Activated T-cell treated with anti-CD3 and anti-CD28 coated beads, Interleukin-2, amount 50 U/mL, for 24 hours (primary cell): ENCODE results near the gene ANO1.

ENCODE experiments used
- DNase-seq: peaks from one replicate; pipeline ENCODE4 v3.0.0-alpha.2; 2020
- H3K27ac Mint-ChIP-seq: 2 replicates; pipeline ENCODE4 v1.8.0; 2020; ENCODE audit warnings: mild to moderate bottlenecking, mixed read lengths
- H3K27me3 Mint-ChIP-seq: 2 replicates; pipeline ENCODE4 v1.8.0; 2020; ENCODE audit warnings: mixed read lengths
- H3K36me3 Mint-ChIP-seq: 2 replicates; pipeline ENCODE4 v1.8.0; 2020; ENCODE audit warnings: low read depth, mixed read lengths
- H3K4me1 Mint-ChIP-seq: 2 replicates; pipeline ENCODE4 v1.8.0; 2020; ENCODE audit warnings: low read depth, mixed read lengths
- H3K4me3 Mint-ChIP-seq: 2 replicates; pipeline ENCODE4 v1.8.0; 2020; ENCODE audit warnings: mild to moderate bottlenecking, moderate library complexity, mixed read lengths
- H3K9me3 Mint-ChIP-seq: 2 replicates; pipeline ENCODE4 v1.8.0; 2020; ENCODE audit warnings: mixed read lengths

ANO1 gene

GRCh38 chr11:70064008-70064725 is 13.9 kb upstream of the ANO1 start:
- H3K9me3 Mint-ChIP-seq: no peaks in the 10 kb centered on the region
- H3K27me3 Mint-ChIP-seq: peaks cover 26% of the 10 kb centered on the region
- no peak overlapping the region for H3K4me3 Mint-ChIP-seq
- H3K36me3 Mint-ChIP-seq: no peaks in the 10 kb centered on the region
- no peaks in the 10 kb centered on the region for H3K4me1 Mint-ChIP-seq
- no peak overlapping the region for H3K27ac Mint-ChIP-seq
- no peak for DNase-seq

DNA sequence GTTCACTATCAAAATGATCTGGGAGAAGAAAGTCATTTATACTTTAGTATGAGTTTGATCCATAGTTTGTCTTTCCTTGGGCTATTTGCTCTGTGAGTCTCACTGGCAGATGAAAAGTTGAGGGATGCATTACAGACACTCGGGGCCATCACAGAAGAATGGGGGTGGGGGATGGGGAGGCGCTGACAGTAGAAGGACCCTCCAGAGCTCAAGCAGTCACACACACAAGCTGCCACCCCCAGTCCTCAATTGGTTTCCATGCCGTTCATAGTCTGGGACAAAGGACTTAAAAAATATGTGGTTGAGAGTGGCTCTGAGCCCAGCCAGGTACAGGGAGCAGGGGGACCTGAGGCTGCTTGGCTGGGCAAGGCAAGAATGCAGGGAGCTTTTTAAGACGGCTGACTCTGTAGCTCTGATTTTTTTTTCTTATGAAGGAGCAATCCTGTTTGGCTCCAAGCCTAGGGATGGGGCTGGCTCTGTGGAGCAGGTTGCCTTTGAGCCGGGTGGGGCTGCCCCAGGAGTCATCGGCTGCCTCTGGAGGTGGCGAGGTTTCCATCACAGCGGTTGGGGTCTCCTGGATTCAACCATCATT is 13.3 kb upstream of the ANO1 start:
- no peak overlapping the region for H3K27ac Mint-ChIP-seq
- no peaks in the 10 kb centered on the region for H3K9me3 Mint-ChIP-seq
- no peak overlapping the region for H3K4me3 Mint-ChIP-seq
- no peaks in the 10 kb centered on the region for H3K36me3 Mint-ChIP-seq
- no peak for DNase-seq
- H3K27me3 Mint-ChIP-seq: peaks cover 32% of the 10 kb centered on the region
- no peaks in the 10 kb centered on the region for H3K4me1 Mint-ChIP-seq

- Mint-ChIP-seq H3K27ac (no peak overlapping the region), H3K27me3 (peaks cover 39% of the 10 kb centered on the region), H3K9me3 (no peaks in the 10 kb centered on the region), H3K4me1 (no peaks in the 10 kb centered on the region), H3K4me3 (no peak overlapping the region), H3K36me3 (no peaks in the 10 kb centered on the region)
- no peak for DNase-seq
Observed at GRCh38 chr11:70065318-70066135, 12.6 kb upstream of the ANO1 start.

GRCh38 chr11:70066136-70066520 is 12.0 kb upstream of the ANO1 start:
- no peaks in the 10 kb centered on the region for H3K36me3 Mint-ChIP-seq
- no peaks in the 10 kb centered on the region for H3K9me3 Mint-ChIP-seq
- H3K4me3 Mint-ChIP-seq: no peak overlapping the region
- H3K27ac Mint-ChIP-seq: no peak overlapping the region
- no peaks in the 10 kb centered on the region for H3K4me1 Mint-ChIP-seq
- H3K27me3 Mint-ChIP-seq: peaks cover 45% of the 10 kb centered on the region
- no peak for DNase-seq

DNA sequence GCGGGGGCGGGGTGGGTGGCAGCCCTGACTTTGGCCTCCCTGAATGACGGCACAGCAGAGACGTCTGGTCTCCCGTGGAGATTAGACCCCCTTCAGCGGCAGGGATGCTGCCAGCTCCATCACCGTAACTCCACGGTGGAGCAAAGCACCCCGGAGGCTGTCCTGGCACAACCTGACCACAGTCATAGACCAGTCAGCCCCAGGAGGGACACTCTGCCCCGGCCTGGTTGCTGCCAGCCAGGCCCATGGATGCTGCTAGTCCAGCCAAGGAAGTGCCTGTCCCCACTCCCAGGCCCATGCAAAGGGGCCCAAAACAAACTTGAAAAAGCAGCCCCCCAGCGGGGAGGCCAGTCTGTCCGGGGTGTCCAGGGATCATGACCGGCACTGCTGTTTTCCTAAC is 11.5 kb upstream of the ANO1 start:
- DNase-seq: no peak
- no peak overlapping the region for H3K27ac Mint-ChIP-seq
- H3K9me3 Mint-ChIP-seq: no peaks in the 10 kb centered on the region
- peaks cover 48% of the 10 kb centered on the region for H3K27me3 Mint-ChIP-seq
- no peaks in the 10 kb centered on the region for H3K36me3 Mint-ChIP-seq
- no peak overlapping the region for H3K4me3 Mint-ChIP-seq
- H3K4me1 Mint-ChIP-seq: no peaks in the 10 kb centered on the region

GRCh38 chr11:70067036-70067435 is 11.1 kb upstream of the ANO1 start:
- Mint-ChIP-seq H3K36me3 (no peaks in the 10 kb centered on the region), H3K4me1 (no peaks in the 10 kb centered on the region), H3K4me3 (no peak overlapping the region), H3K27me3 (peaks cover 52% of the 10 kb centered on the region), H3K9me3 (no peaks in the 10 kb centered on the region), H3K27ac (no peak overlapping the region)
- DNase-seq: no peak

DNA sequence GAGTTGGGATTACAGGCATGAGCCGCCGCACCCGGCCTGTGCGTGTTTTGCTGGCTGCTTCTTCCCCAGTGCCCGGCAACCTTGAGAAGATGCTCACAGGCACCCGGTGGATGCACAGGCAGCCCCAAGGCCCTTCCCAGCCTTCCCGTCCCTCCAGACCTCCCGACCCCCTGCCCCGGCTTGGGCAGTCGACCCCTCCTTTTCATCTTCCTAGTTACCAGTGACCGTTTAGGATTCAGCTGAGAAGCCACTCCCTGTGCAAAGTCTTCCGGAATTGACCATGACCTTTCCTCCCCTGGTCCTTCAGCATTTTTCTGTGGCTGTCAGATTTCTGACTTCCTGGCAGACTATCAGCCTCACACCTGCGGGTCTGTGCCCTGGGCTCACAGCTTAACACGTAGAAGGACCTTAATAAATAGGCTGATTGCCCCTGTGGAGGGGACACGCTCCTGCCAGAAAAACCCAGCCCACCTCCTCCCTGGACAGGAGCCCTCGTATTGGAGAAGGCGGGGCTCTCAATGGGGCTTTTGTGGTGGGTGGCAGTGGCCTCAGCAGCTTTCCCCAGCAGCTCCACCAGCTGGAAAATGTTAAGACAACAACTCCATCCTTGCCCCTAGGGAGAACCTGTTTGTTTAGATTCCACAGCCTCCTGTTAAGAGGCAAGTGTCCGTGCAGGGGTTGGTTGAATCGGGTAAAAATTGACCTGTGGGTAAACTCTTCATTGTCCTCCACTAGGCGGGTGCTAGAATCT is 10.4 kb upstream of the ANO1 start:
- peaks cover 57% of the 10 kb centered on the region for H3K27me3 Mint-ChIP-seq
- H3K4me3 Mint-ChIP-seq: no peak overlapping the region
- no peak overlapping the region for H3K27ac Mint-ChIP-seq
- H3K36me3 Mint-ChIP-seq: no peaks in the 10 kb centered on the region
- H3K4me1 Mint-ChIP-seq: no peaks in the 10 kb centered on the region
- H3K9me3 Mint-ChIP-seq: no peaks in the 10 kb centered on the region
- DNase-seq: no peak

GRCh38 chr11:70068345-70068744 is 9.8 kb upstream of the ANO1 start:
- Mint-ChIP-seq H3K36me3 (no peaks in the 10 kb centered on the region), H3K27ac (no peak overlapping the region), H3K27me3 (peaks cover 62% of the 10 kb centered on the region), H3K4me3 (no peak overlapping the region), H3K9me3 (no peaks in the 10 kb centered on the region), H3K4me1 (no peaks in the 10 kb centered on the region)
- no peak for DNase-seq

DNA sequence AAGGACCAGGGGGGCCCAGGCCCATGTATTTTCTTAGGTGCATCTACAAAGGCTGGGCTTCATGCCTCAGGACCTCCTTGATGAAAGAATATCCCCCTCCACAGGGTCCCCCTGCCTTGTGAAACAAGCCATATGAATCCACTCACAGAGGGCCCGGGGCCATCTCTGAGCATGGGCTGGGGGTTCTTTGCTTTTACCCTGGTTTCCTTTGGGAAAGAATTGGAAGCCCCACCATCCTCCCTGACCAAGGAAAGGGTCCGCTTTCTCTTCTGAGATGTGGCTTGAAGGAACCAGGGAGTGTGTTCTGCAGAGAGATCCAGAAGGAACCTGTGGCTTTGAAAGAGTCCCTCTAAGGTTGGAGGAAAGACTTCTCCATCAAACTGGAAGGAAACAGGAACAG is 9.2 kb upstream of the ANO1 start:
- no peak for DNase-seq
- Mint-ChIP-seq H3K36me3 (no peaks in the 10 kb centered on the region), H3K27me3 (peaks cover 68% of the 10 kb centered on the region), H3K4me3 (no peak overlapping the region), H3K4me1 (peaks cover 1% of the 10 kb centered on the region), H3K9me3 (no peaks in the 10 kb centered on the region), H3K27ac (no peak overlapping the region)

GRCh38 chr11:70070706-70071105 is 7.4 kb upstream of the ANO1 start:
- Mint-ChIP-seq H3K36me3 (no peaks in the 10 kb centered on the region), H3K27me3 (peaks cover 81% of the 10 kb centered on the region), H3K4me1 (peaks cover 3% of the 10 kb centered on the region), H3K9me3 (no peaks in the 10 kb centered on the region), H3K27ac (no peak overlapping the region), H3K4me3 (no peak overlapping the region)
- peak; percentile 11 for DNase-seq

- H3K36me3 Mint-ChIP-seq: no peaks in the 10 kb centered on the region
- no peak overlapping the region for H3K27ac Mint-ChIP-seq
- H3K4me3 Mint-ChIP-seq: no peak overlapping the region
- no peak for DNase-seq
- H3K9me3 Mint-ChIP-seq: no peaks in the 10 kb centered on the region
- H3K4me1 Mint-ChIP-seq: peaks cover 3% of the 10 kb centered on the region
- H3K27me3 Mint-ChIP-seq: peaks cover 88% of the 10 kb centered on the region
Observed at GRCh38 chr11:70071996-70072395, 6.1 kb upstream of the ANO1 start.

DNA sequence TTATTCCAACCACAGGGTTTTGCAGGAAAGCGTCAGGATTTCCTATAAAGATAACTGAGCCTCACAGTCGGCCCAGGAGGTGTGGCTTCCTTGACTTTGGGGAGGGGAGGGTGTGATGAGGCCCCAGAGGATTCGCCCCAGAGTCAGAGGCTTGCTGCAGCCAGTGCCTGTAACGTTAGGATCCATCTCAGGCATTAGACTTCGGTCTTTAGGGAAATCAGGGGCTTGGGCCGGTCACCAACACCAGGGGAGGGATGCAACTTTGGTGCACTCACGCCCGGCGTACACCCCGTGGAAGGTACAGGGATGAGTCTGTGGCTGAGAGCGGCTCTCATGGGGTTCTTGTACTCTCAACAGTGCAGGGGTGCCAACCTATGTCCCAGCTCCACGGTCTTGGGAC is 5.7 kb upstream of the ANO1 start:
- H3K27ac Mint-ChIP-seq: no peak overlapping the region
- no peaks in the 10 kb centered on the region for H3K36me3 Mint-ChIP-seq
- no peaks in the 10 kb centered on the region for H3K9me3 Mint-ChIP-seq
- H3K27me3 Mint-ChIP-seq: peaks cover 92% of the 10 kb centered on the region
- H3K4me1 Mint-ChIP-seq: peaks cover 3% of the 10 kb centered on the region
- H3K4me3 Mint-ChIP-seq: no peak overlapping the region
- DNase-seq: peak; percentile 6

GRCh38 chr11:70072861-70073755 is 5.0 kb upstream of the ANO1 start:
- Mint-ChIP-seq H3K4me3 (no peak overlapping the region), H3K27me3 (peaks cover 94% of the 10 kb centered on the region), H3K27ac (no peak overlapping the region), H3K4me1 (peaks cover 3% of the 10 kb centered on the region), H3K36me3 (no peaks in the 10 kb centered on the region), H3K9me3 (no peaks in the 10 kb centered on the region)
- peak; percentile 11 for DNase-seq

GRCh38 chr11:70073871-70074371 is 4.2 kb upstream of the ANO1 start:
- Mint-ChIP-seq H3K4me1 (peaks cover 3% of the 10 kb centered on the region), H3K27me3 (peaks cover 88% of the 10 kb centered on the region), H3K9me3 (no peaks in the 10 kb centered on the region), H3K4me3 (no peak overlapping the region), H3K27ac (no peak overlapping the region), H3K36me3 (no peaks in the 10 kb centered on the region)
- DNase-seq: peak; percentile 8
